Liver (tissue), 9 donors: ENCODE data around the gene PTPRC. TPM values are rescaled to one million over a fixed set of nuclear protein-coding genes. Genes with fewer than 3 reads are reported as not detected.

Experiments used
- DNase-seq: peaks from one replicate; pipeline ENCODE4 v3.0.0-alpha.2; 2017; ENCODE audit warnings: low spot score
- H3K27ac ChIP-seq, 2 donors: one replicate each; pipeline ENCODE4 v1.7.0; 2013; ENCODE audit warnings: inconsistent platforms in 2 of 2, low read length in 2 of 2, control low read depth in 1 of 2, low read depth in 1 of 2, mild to moderate bottlenecking in 1 of 2
- H3K27me3 ChIP-seq, 4 donors: one replicate each; pipeline versions ENCODE4 v1.6.1 to v1.7.0; 2013; ENCODE audit warnings: low read length in 3 of 4, inconsistent platforms in 1 of 4, mild to moderate bottlenecking in 1 of 4, moderate library complexity in 1 of 4; ENCODE audit not compliant: control insufficient read depth in 4 of 4, insufficient read depth in 4 of 4
- H3K36me3 ChIP-seq, 4 donors: one replicate each; pipeline versions ENCODE4 v1.6.1 to v1.7.0; 2013; ENCODE audit warnings: low read length in 3 of 4, mild to moderate bottlenecking in 3 of 4, low read depth in 1 of 4, moderate library complexity in 1 of 4; ENCODE audit not compliant: control insufficient read depth in 4 of 4, insufficient read depth in 3 of 4
- H3K4me1 ChIP-seq, 4 donors: one replicate each; pipeline versions ENCODE4 v1.6.1 to v1.7.0; 2013; ENCODE audit warnings: low read length in 3 of 4, mild to moderate bottlenecking in 3 of 4, moderate library complexity in 1 of 4; ENCODE audit not compliant: control insufficient read depth in 4 of 4, insufficient read depth in 4 of 4
- H3K4me3 ChIP-seq, 3 donors: one replicate each; pipeline versions ENCODE4 v1.6.1 to v1.7.0; 2013; ENCODE audit warnings: low read length in 3 of 3, control low read depth in 1 of 3, low read depth in 1 of 3, mild to moderate bottlenecking in 1 of 3
- H3K9ac ChIP-seq, 2 donors: one replicate each; pipeline ENCODE4 v1.7.0; 2013; ENCODE audit warnings: low read length in 2 of 2, mild to moderate bottlenecking in 2 of 2, moderate library complexity in 2 of 2, control low read depth in 1 of 2, low read depth in 1 of 2
- H3K9me3 ChIP-seq, 4 donors: one replicate each; pipeline versions ENCODE4 v1.6.1 to v1.7.0; 2013; ENCODE audit warnings: low read length in 3 of 4; ENCODE audit not compliant: control insufficient read depth in 4 of 4
- CTCF ChIP-seq: fragments of 150-350 bp; IDR thresholded peaks from 2 replicates; pipeline ENCODE4 v1.5.1; 2017; ENCODE audit warnings: improper control_type of control experiment, low read depth, low read length; ENCODE audit not compliant: missing input control
- EGR1 ChIP-seq, 2 donors: IDR thresholded peaks; 2 replicates each; pipeline ENCODE4 v1.6.1; 2016 to 2018; ENCODE audit warnings: antibody characterized with exemption in 2 of 2, low read depth in 2 of 2
- FOXA1 ChIP-seq: IDR thresholded peaks from 2 replicates; pipeline ENCODE4 v1.6.1; 2016; ENCODE audit warnings: antibody characterized with exemption
- FOXA2 ChIP-seq: IDR thresholded peaks from 2 replicates; pipeline ENCODE4 v1.6.1; 2016; ENCODE audit warnings: antibody characterized with exemption
- GABPA ChIP-seq, 2 donors: IDR thresholded peaks in 1 of 2; conservative IDR thresholded peaks in 1 of 2; 2 replicates each; pipeline ENCODE4 v1.6.1; 2016; ENCODE audit warnings: antibody characterized with exemption in 2 of 2, mild to moderate bottlenecking in 1 of 2, moderate library complexity in 1 of 2
- HNF4A ChIP-seq, 2 donors: conservative IDR thresholded peaks; 2 replicates each; pipeline ENCODE4 v1.6.1; 2016; ENCODE audit warnings: antibody characterized with exemption in 2 of 2, mild to moderate bottlenecking in 2 of 2
- HNF4G ChIP-seq: IDR thresholded peaks from 2 replicates; pipeline ENCODE4 v1.6.1; 2016; ENCODE audit warnings: antibody characterized with exemption
- JUND ChIP-seq, 2 donors: IDR thresholded peaks; 2 replicates each; pipeline ENCODE4 v1.6.1; 2016; ENCODE audit warnings: antibody characterized with exemption in 2 of 2
- NR2F2 ChIP-seq: IDR thresholded peaks from 2 replicates; pipeline ENCODE4 v1.6.1; 2016; ENCODE audit warnings: antibody characterized with exemption
- RAD21 ChIP-seq, 2 donors: IDR thresholded peaks; 2 replicates each; pipeline ENCODE4 v1.6.1; 2016; ENCODE audit warnings: antibody characterized with exemption in 2 of 2, mild to moderate bottlenecking in 2 of 2
- REST ChIP-seq: IDR thresholded peaks from 2 replicates; pipeline ENCODE4 v1.6.1; 2016; ENCODE audit warnings: antibody characterized with exemption, mild to moderate bottlenecking
- RXRA ChIP-seq, 2 donors: IDR thresholded peaks; 2 replicates each; pipeline ENCODE4 v1.6.1; 2017 to 2018; ENCODE audit warnings: antibody characterized with exemption in 2 of 2, mild to moderate bottlenecking in 1 of 2
- SP1 ChIP-seq: IDR thresholded peaks from 2 replicates; pipeline ENCODE4 v1.6.1; 2018; ENCODE audit warnings: antibody characterized with exemption, mild to moderate bottlenecking
- TAF1 ChIP-seq: conservative IDR thresholded peaks from 2 replicates; pipeline ENCODE4 v1.6.1; 2016; ENCODE audit warnings: antibody characterized with exemption, mild to moderate bottlenecking
- YY1 ChIP-seq: IDR thresholded peaks from 2 replicates; pipeline ENCODE4 v1.6.1; 2016; ENCODE audit warnings: antibody characterized with exemption, mild to moderate bottlenecking
- WGBS: extraction: QIAGEN DNeasy Blood & Tissue Kit; methylation state at CpG from one replicate; pipeline ENCODE4 v1.1.7; 2013; 5-methylcytosine and 5-hydroxymethylcytosine counted together
- polyA plus RNA-seq, 2 donors: library from polyadenylated mRNA; stranded (reverse) in 1 of 2; unstranded in 1 of 2; fragments of 200-250 nt in 1 of 2; fragments of >200 nt in 1 of 2; fragmentation: Nextera tagmentation in 1 of 2; extraction: Ambion mirVana in 1 of 2; gene quantifications; one replicate each; pipeline versions ENCODE4 v1.2.1 to v1.2.3, GENCODE V29; 2013 to 2015
- total RNA-seq, 2 donors: library from RNA; depleted of rRNA; stranded (reverse); fragments of >200 nt; gene quantifications; one replicate each; pipeline ENCODE4 v1.2.3, GENCODE V29; 2014
- TF ChIP-seq, protein P1 (sequence below): IDR thresholded peaks from 2 replicates; pipeline ENCODE4 v1.6.1; 2016; ENCODE audit warnings: antibody characterized with exemption
- TF ChIP-seq, protein P2 (sequence below): IDR thresholded peaks from 2 replicates; pipeline ENCODE4 v1.6.1; 2016; ENCODE audit warnings: antibody characterized with exemption
- donor health status: healthy.
- donor health status: healthy.
- donor health status: healthy.
- donor health status: healthy.
- donor health status: healthy.

The PTPRC gene
- total and polyA plus RNA-seq, 4 donors = 5.8 to 34.1 (median 16.2) TPM

GRCh38 chr1:198649232-198649967 lies 10.6 kb downstream of the PTPRC start:
- no peaks in the 10 kb centered on the region for H3K36me3 ChIP-seq
- DNase-seq = no peak
- no peaks in the 10 kb centered on the region for H3K27me3 ChIP-seq
- no peak overlapping the region for H3K4me3 ChIP-seq
- no peak overlapping the region for H3K9ac ChIP-seq
- TF ChIP-seq SP1 (no peak), YY1 (no peak), RAD21 (IDR thresholded peaks at IDR 0.05) (no peak), GABPA (IDR thresholded peaks at IDR 0.05 in 1 of 2, conservative IDR thresholded peaks at IDR 0.05 in 1 of 2) (no peak), TAF1 (no peak), HNF4G (no peak), FOXA1 (no peak), REST (no peak), NR2F2 (no peak), FOXA2 (no peak), HNF4A (conservative IDR thresholded peaks at IDR 0.05) (no peak)
- TF ChIP-seq, protein P1, sequence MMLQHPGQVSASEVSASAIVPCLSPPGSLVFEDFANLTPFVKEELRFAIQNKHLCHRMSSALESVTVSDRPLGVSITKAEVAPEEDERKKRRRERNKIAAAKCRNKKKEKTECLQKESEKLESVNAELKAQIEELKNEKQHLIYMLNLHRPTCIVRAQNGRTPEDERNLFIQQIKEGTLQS = no peak
- TF ChIP-seq, protein P2, sequence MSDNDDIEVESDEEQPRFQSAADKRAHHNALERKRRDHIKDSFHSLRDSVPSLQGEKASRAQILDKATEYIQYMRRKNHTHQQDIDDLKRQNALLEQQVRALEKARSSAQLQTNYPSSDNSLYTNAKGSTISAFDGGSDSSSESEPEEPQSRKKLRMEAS = no peak
- 73% methylated on average over 5 of the region's 5 CpGs for WGBS
- H3K27ac ChIP-seq = no peak overlapping the region
- H3K9me3 ChIP-seq = no peaks in the 10 kb centered on the region
- no peaks in the 10 kb centered on the region for H3K4me1 ChIP-seq

GRCh38 chr1:198649968-198650338 lies 11.1 kb downstream of the PTPRC start:
- TF ChIP-seq YY1 (no peak), HNF4G (no peak), EGR1 (IDR thresholded peaks at IDR 0.05; ENCODE audit: low read depth in 2 of 2) (no peak), RXRA (IDR thresholded peaks at IDR 0.05) (no peak), CTCF (no peak), FOXA1 (no peak), GABPA (IDR thresholded peaks at IDR 0.05 in 1 of 2, conservative IDR thresholded peaks at IDR 0.05 in 1 of 2) (no peak), JUND (IDR thresholded peaks at IDR 0.05) (no peak), RAD21 (IDR thresholded peaks at IDR 0.05) (no peak), NR2F2 (no peak), SP1 (no peak), FOXA2 (no peak)
- TF ChIP-seq, protein P1 = no peak
- TF ChIP-seq, protein P2 = no peak
- no peaks in the 10 kb centered on the region for H3K4me1 ChIP-seq
- no peaks in the 10 kb centered on the region for H3K9me3 ChIP-seq
- no peak overlapping the region for H3K9ac ChIP-seq
- 72% methylated on average over 2 of the region's 2 CpGs for WGBS
- DNase-seq = no peak
- H3K27ac ChIP-seq = no peak overlapping the region
- H3K27me3 ChIP-seq = no peaks in the 10 kb centered on the region
- H3K36me3 ChIP-seq = no peaks in the 10 kb centered on the region
- H3K4me3 ChIP-seq = no peak overlapping the region
